ENCODE measurements around the gene DDX1.

Gene DDX1

GRCh38 chr2:15665067-15665942, 73.6 kb downstream of the DDX1 start:
- no peak for TF ChIP-seq POLR2AphosphoS5 (IDR thresholded peaks at IDR 0.05; ENCODE audit: low read depth)
- TF ChIP-seq CTCF (IDR thresholded peaks at IDR 0.05; ENCODE audit: insufficient read depth, low read length) = no peak
- TF ChIP-seq GABPA (IDR thresholded peaks at IDR 0.05; ENCODE audit: low read depth) = no peak
- TF ChIP-seq SPI1 (IDR thresholded peaks at IDR 0.05; ENCODE audit: borderline replicate concordance, low read depth) = no peak
- TF ChIP-seq REST (IDR thresholded peaks at IDR 0.05; ENCODE audit: insufficient replicate concordance, low read depth) = no peak
- no peak for DNase-seq (ENCODE audit: low read depth in 1 of 2, low spot score in 1 of 2)
- H3K4me3 ChIP-seq (replicated peaks; ENCODE audit: insufficient read depth, low read length) = no peak overlapping the region

GRCh38 chr2:15665943-15666460, 74.3 kb downstream of the DDX1 start:
- TF ChIP-seq REST (IDR thresholded peaks at IDR 0.05; ENCODE audit: insufficient replicate concordance, low read depth) (no peak), CTCF (IDR thresholded peaks at IDR 0.05; ENCODE audit: insufficient read depth, low read length) (no peak), POLR2AphosphoS5 (IDR thresholded peaks at IDR 0.05; ENCODE audit: low read depth) (no peak), GABPA (IDR thresholded peaks at IDR 0.05; ENCODE audit: low read depth) (no peak), SPI1 (IDR thresholded peaks at IDR 0.05; ENCODE audit: borderline replicate concordance, low read depth) (no peak)
- no peaks in the 10 kb centered on the region for H3K27me3 ChIP-seq (ENCODE audit: insufficient read depth, poor library complexity, severe bottlenecking)
- H3K27ac ChIP-seq (replicated peaks) = no peak overlapping the region
- no peak for DNase-seq (ENCODE audit: low read depth in 1 of 2, low spot score in 1 of 2)
- H3K4me3 ChIP-seq (replicated peaks; ENCODE audit: insufficient read depth, low read length) = no peak overlapping the region

More at GRCh38 chr2:15665067-15665942, 73.6 kb downstream of the DDX1 start:
- Histone ChIP-seq H3K27me3 (ENCODE audit: insufficient read depth, poor library complexity, severe bottlenecking) (no peaks in the 10 kb centered on the region), H3K27ac (replicated peaks) (no peak overlapping the region)

GRCh38 chr2:15666861-15667808, 75.5 kb downstream of the DDX1 start:
- TF ChIP-seq POLR2AphosphoS5 (IDR thresholded peaks at IDR 0.05; ENCODE audit: low read depth) (no peak), SPI1 (IDR thresholded peaks at IDR 0.05; ENCODE audit: borderline replicate concordance, low read depth) (no peak), GABPA (IDR thresholded peaks at IDR 0.05; ENCODE audit: low read depth) (no peak), REST (IDR thresholded peaks at IDR 0.05; ENCODE audit: insufficient replicate concordance, low read depth) (no peak), CTCF (IDR thresholded peaks at IDR 0.05; ENCODE audit: insufficient read depth, low read length) (no peak)
- Histone ChIP-seq H3K27ac (replicated peaks) (no peak overlapping the region), H3K27me3 (ENCODE audit: insufficient read depth, poor library complexity, severe bottlenecking) (no peaks in the 10 kb centered on the region), H3K4me3 (replicated peaks; ENCODE audit: insufficient read depth, low read length) (no peak overlapping the region)
- no peak for DNase-seq (ENCODE audit: low read depth in 1 of 2, low spot score in 1 of 2)

Data from HL-60 (cell line).